Skeletal muscle satellite cell (primary cell): ENCODE measurements around the gene SPO11.
"Not testable (repeated sequence)": the region's sequence is repeated elsewhere in the genome, so short reads cannot be mapped to it uniquely, and the experiment has no call there.

Source experiments
- H3K27me3 ChIP-seq: 2 replicates; pipeline ENCODE4 v1.7.0; 2013; ENCODE audit warnings: low read length; ENCODE audit not compliant: control insufficient read depth, insufficient read depth
- H3K36me3 ChIP-seq: 2 replicates; pipeline ENCODE4 v1.7.0; 2013; ENCODE audit warnings: mild to moderate bottlenecking, control low read depth, low read length; ENCODE audit not compliant: insufficient read depth
- H3K4me1 ChIP-seq: 2 replicates; pipeline ENCODE4 v1.7.0; 2013; ENCODE audit warnings: low read length; ENCODE audit not compliant: control insufficient read depth, insufficient read depth
- H3K4me2 ChIP-seq: 2 replicates; pipeline ENCODE4 v1.7.0; 2013; ENCODE audit warnings: mild to moderate bottlenecking, low read length
- H3K4me3 ChIP-seq: 2 replicates; pipeline ENCODE4 v1.7.0; 2013; ENCODE audit warnings: low read length
- H3K9ac ChIP-seq: 2 replicates; pipeline ENCODE4 v1.7.0; 2013; ENCODE audit warnings: mild to moderate bottlenecking, low read depth, low read length, moderate library complexity
- H3K9me3 ChIP-seq: replicated peaks from 2 replicates; pipeline ENCODE4 v1.7.0; 2013; ENCODE audit warnings: mild to moderate bottlenecking, control low read depth, low read length

SPO11 gene

GRCh38 chr20:57348200-57348921 lies 18.8 kb downstream of the SPO11 start:
- not testable (repeated sequence) for H3K36me3 ChIP-seq, H3K4me2 ChIP-seq, H3K27me3 ChIP-seq, H3K4me3 ChIP-seq, H3K9me3 ChIP-seq, H3K9ac ChIP-seq
- H3K4me1 ChIP-seq = peaks cover 15% of the 10 kb centered on the region

- H3K9ac ChIP-seq, H3K9me3 ChIP-seq, H3K4me3 ChIP-seq, H3K4me2 ChIP-seq, H3K27me3 ChIP-seq: not testable (repeated sequence)
- Histone ChIP-seq H3K36me3 (peaks cover 12% of the 10 kb centered on the region), H3K4me1 (peaks cover 15% of the 10 kb centered on the region)
Measured at GRCh38 chr20:57348922-57349574, 19.4 kb downstream of the SPO11 start.

- Histone ChIP-seq H3K36me3 (peaks cover 22% of the 10 kb centered on the region), H3K4me2 (peak overlapping the region; percentile 17), H3K4me1 (peaks cover 15% of the 10 kb centered on the region), H3K9ac (no peak overlapping the region), H3K27me3 (no peaks in the 10 kb centered on the region), H3K9me3 (no peaks in the 10 kb centered on the region), H3K4me3 (no peak overlapping the region)
Measured at GRCh38 chr20:57350081-57350710, 20.6 kb downstream of the SPO11 start.

GRCh38 chr20:57350726-57351041 lies 21.1 kb downstream of the SPO11 start:
- H3K9ac ChIP-seq = peak overlapping the region; percentile 97
- H3K27me3 ChIP-seq, H3K9me3 ChIP-seq: not testable (repeated sequence)
- H3K4me2 ChIP-seq = peak overlapping the region; percentile 94
- H3K36me3 ChIP-seq = peaks cover 25% of the 10 kb centered on the region
- peaks cover 15% of the 10 kb centered on the region for H3K4me1 ChIP-seq
- peak overlapping the region; percentile 98 for H3K4me3 ChIP-seq

GRCh38 chr20:57351042-57351783 lies 21.6 kb downstream of the SPO11 start, which contains the start of gene RAE1:
Gene RAE1, plus strand, starts transcription at chr20:57351255. Its CDS starts 2,784 bp downstream, at chr20:57354039.
- no peaks in the 10 kb centered on the region for H3K9me3 ChIP-seq
- no peaks in the 10 kb centered on the region for H3K27me3 ChIP-seq
- H3K4me3 ChIP-seq = peak within 1 kb of the TSS; percentile 98
- peak within 1 kb of the TSS; percentile 97 for H3K9ac ChIP-seq
- peak within 1 kb of the TSS; percentile 94 for H3K4me2 ChIP-seq
- peaks cover 25% of the 10 kb centered on the region for H3K36me3 ChIP-seq
- peaks cover 15% of the 10 kb centered on the region for H3K4me1 ChIP-seq

GRCh38 chr20:57352305-57352704 lies 22.7 kb downstream of the SPO11 start:
- H3K27me3 ChIP-seq = no peaks in the 10 kb centered on the region
- peak overlapping the region; percentile 98 for H3K4me3 ChIP-seq
- peak overlapping the region; percentile 97 for H3K9ac ChIP-seq
- peaks cover 25% of the 10 kb centered on the region for H3K36me3 ChIP-seq
- H3K4me2 ChIP-seq = peak overlapping the region; percentile 94
- peaks cover 15% of the 10 kb centered on the region for H3K4me1 ChIP-seq
- H3K9me3 ChIP-seq = no peaks in the 10 kb centered on the region

- no peak overlapping the region for H3K4me3 ChIP-seq
- H3K4me1 ChIP-seq = peaks cover 15% of the 10 kb centered on the region
Measured at GRCh38 chr20:57353351-57353750, 23.7 kb downstream of the SPO11 start.

GRCh38 chr20:57361517-57361916 lies 31.9 kb downstream of the SPO11 start:
- Histone ChIP-seq H3K27me3 (no peaks in the 10 kb centered on the region), H3K9me3 (no peaks in the 10 kb centered on the region), H3K4me1 (no peaks in the 10 kb centered on the region), H3K36me3 (peaks cover 30% of the 10 kb centered on the region), H3K4me2 (peak overlapping the region; percentile 45), H3K4me3 (peak overlapping the region; percentile 36), H3K9ac (no peak overlapping the region)

More at GRCh38 chr20:57353351-57353750, 23.7 kb downstream of the SPO11 start:
- H3K36me3 ChIP-seq = peaks cover 25% of the 10 kb centered on the region
- no peaks in the 10 kb centered on the region for H3K27me3 ChIP-seq
- no peak overlapping the region for H3K4me2 ChIP-seq
- no peak overlapping the region for H3K9ac ChIP-seq
- no peaks in the 10 kb centered on the region for H3K9me3 ChIP-seq

- no peaks in the 10 kb centered on the region for H3K27me3 ChIP-seq
- no peaks in the 10 kb centered on the region for H3K9me3 ChIP-seq
- no peak overlapping the region for H3K4me2 ChIP-seq
- H3K4me3 ChIP-seq = no peak overlapping the region
- peaks cover 55% of the 10 kb centered on the region for H3K36me3 ChIP-seq
- no peak overlapping the region for H3K9ac ChIP-seq
- H3K4me1 ChIP-seq = no peaks in the 10 kb centered on the region
Measured at GRCh38 chr20:57364451-57364850, 34.8 kb downstream of the SPO11 start.

GRCh38 chr20:57369596-57369995 lies 40.0 kb downstream of the SPO11 start:
- H3K4me1 ChIP-seq = no peaks in the 10 kb centered on the region
- H3K36me3 ChIP-seq = peaks cover 90% of the 10 kb centered on the region
- no peaks in the 10 kb centered on the region for H3K9me3 ChIP-seq
- no peak overlapping the region for H3K9ac ChIP-seq
- H3K27me3 ChIP-seq = no peaks in the 10 kb centered on the region
- no peak overlapping the region for H3K4me2 ChIP-seq
- no peak overlapping the region for H3K4me3 ChIP-seq

GRCh38 chr20:57370316-57370715 lies 40.7 kb downstream of the SPO11 start:
- no peak overlapping the region for H3K4me2 ChIP-seq
- no peaks in the 10 kb centered on the region for H3K9me3 ChIP-seq
- H3K9ac ChIP-seq = no peak overlapping the region
- no peak overlapping the region for H3K4me3 ChIP-seq
- H3K36me3 ChIP-seq = peaks cover 89% of the 10 kb centered on the region
- no peaks in the 10 kb centered on the region for H3K27me3 ChIP-seq
- no peaks in the 10 kb centered on the region for H3K4me1 ChIP-seq
